Kidney (tissue), 14 donors: ENCODE measurements around the gene FNBP1. TPM values are rescaled to one million over a fixed set of nuclear protein-coding genes. Genes with fewer than 3 reads are reported as not detected.

ENCODE experiments used
- DNase-seq, 5 donors: peaks; one replicate each; pipeline ENCODE4 v3.0.0-alpha.2; 2013 to 2020
- FAIRE-seq: peaks from 2 replicates; lab custom pipeline; 2012; peaks lifted over from hg19 to GRCh38; lab: Jason Lieb, UNC
- H3K27ac ChIP-seq, 2 donors: one replicate each; pipeline ENCODE4 v1.7.0; 2013; ENCODE audit warnings: low read depth in 2 of 2, low read length in 2 of 2, inconsistent platforms in 1 of 2
- H3K27me3 ChIP-seq: one replicate; pipeline ENCODE4 v1.7.1; 2013; ENCODE audit warnings: low read length, inconsistent platforms; ENCODE audit not compliant: control insufficient read depth, insufficient read depth
- H3K36me3 ChIP-seq, 3 donors: one replicate each; pipeline versions ENCODE4 v1.7.0 to v1.7.1; 2013; ENCODE audit warnings: low read length in 3 of 3, control low read depth in 1 of 3, inconsistent platforms in 1 of 3; ENCODE audit not compliant: insufficient read depth in 3 of 3, control insufficient read depth in 2 of 3
- H3K4me1 ChIP-seq, 3 donors: one replicate each; pipeline versions ENCODE4 v1.7.0 to v1.7.1; 2013; ENCODE audit warnings: low read length in 3 of 3, inconsistent platforms in 1 of 3, low read depth in 1 of 3; ENCODE audit not compliant: control insufficient read depth in 2 of 3, insufficient read depth in 2 of 3
- H3K4me3 ChIP-seq, 3 donors: one replicate each; pipeline versions ENCODE4 v1.7.0 to v1.8.1; 2013; ENCODE audit warnings: low read length in 3 of 3, control low read depth in 1 of 3, inconsistent platforms in 1 of 3
- H3K9ac ChIP-seq, 3 donors: one replicate each; pipeline versions ENCODE4 v1.7.0 to v1.7.1; 2013; ENCODE audit warnings: low read length in 3 of 3, control low read depth in 1 of 3, inconsistent platforms in 1 of 3
- H3K9me3 ChIP-seq, 3 donors: one replicate each; pipeline versions ENCODE4 v1.7.0 to v1.7.1; 2013; ENCODE audit warnings: low read length in 3 of 3, control low read depth in 1 of 3, inconsistent platforms in 1 of 3; ENCODE audit not compliant: control insufficient read depth in 2 of 3, insufficient read depth in 1 of 3
- intact Hi-C: fragments of 100-400 bp; cut with DNase I; formaldehyde crosslinking; loops from one replicate; pipeline ENCODE4 v1.11.1; 2022
- polyA plus RNA-seq: library from polyadenylated mRNA; stranded (reverse); fragments of 350-450 nt; fragmentation: Illumina TruSeq; extraction: RNeasy Lipid Tissue Mini Kit (QIAGEN cat#74804); gene quantifications from one replicate; pipeline ENCODE4 v1.2.3, GENCODE V29; 2014; ENCODE audit warnings: low read depth, low replicate concordance; ENCODE audit not compliant: insufficient read depth
- total RNA-seq: library from RNA; stranded (reverse); fragmentation: NEBNext Ultra II Directional; extraction: Animal tissue kit (Norgen Biotek cat#: 25700); gene quantifications from one replicate; pipeline ENCODE4 v1.2.1, GENCODE V29; 2021
- TF ChIP-seq, protein P1 (sequence below): IDR thresholded peaks from 3 replicates; pipeline ENCODE4 v1.5.1; 2012; ENCODE audit warnings: mild to moderate bottlenecking, moderate library complexity, borderline replicate concordance; ENCODE audit not compliant: insufficient read depth; ENCODE audit errors: extremely low read depth
- donor health status: control.
- donor health status: control.
- donor health status: control.
- donor health status: control.
- donor health status: control.
- donor health status: DM: yes; HTN: yes; CAD: no.
- donor health status: Normal renal cell carcinoma (clear cell type).

FNBP1 gene
- total and polyA plus RNA-seq, 2 donors from 2014 or later, result 9.7 to 51.7 TPM

DNA sequence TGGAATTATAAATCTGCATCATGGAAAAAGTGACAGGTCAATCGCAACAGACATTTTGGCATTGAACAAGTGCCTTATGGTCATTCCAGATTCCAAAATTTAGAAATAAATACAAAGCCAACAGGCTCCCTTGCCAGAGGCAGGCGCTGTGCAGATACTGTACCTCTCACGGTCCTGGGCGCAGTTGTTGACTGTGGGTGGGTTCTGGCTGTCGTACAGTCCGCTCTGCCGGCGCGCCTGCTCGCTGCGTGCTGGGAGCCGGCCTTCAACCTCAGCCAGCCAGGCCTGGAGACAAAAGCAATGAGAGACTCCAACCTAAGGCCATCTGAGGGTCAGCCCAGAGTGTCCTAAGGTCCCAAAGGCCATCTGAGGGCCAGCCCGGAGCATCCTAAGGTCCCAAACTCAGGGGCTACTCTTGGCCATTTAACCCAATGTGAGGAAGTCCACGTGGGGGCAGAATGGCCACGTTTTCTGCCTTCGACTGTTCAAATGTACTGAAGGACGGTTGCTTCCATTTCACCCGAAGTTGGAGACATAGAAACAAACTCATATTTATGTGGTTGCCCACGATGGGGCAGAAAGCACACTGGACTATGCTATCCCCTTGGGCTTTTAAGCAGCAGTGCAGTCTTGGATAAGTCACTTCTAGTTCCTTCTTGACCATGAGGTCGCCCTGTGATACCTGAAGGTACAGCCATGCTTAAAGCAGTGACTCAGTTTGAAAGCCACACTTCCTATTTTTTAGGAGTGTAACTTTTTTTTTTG, 142.5 kb downstream of the FNBP1 start:
- no peaks in the 10 kb centered on the region for H3K4me1 ChIP-seq
- TF ChIP-seq, protein P1, sequence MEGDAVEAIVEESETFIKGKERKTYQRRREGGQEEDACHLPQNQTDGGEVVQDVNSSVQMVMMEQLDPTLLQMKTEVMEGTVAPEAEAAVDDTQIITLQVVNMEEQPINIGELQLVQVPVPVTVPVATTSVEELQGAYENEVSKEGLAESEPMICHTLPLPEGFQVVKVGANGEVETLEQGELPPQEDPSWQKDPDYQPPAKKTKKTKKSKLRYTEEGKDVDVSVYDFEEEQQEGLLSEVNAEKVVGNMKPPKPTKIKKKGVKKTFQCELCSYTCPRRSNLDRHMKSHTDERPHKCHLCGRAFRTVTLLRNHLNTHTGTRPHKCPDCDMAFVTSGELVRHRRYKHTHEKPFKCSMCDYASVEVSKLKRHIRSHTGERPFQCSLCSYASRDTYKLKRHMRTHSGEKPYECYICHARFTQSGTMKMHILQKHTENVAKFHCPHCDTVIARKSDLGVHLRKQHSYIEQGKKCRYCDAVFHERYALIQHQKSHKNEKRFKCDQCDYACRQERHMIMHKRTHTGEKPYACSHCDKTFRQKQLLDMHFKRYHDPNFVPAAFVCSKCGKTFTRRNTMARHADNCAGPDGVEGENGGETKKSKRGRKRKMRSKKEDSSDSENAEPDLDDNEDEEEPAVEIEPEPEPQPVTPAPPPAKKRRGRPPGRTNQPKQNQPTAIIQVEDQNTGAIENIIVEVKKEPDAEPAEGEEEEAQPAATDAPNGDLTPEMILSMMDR, result no peak
- no peak for DNase-seq
- H3K36me3 ChIP-seq, result peaks cover 5 to 16% (median 7%) of the 10 kb centered on the region in 3 donors
- H3K27ac ChIP-seq, result no peak overlapping the region
- no peak overlapping the region for H3K9ac ChIP-seq
- no peak overlapping the region for H3K4me3 ChIP-seq
- intact Hi-C loops, result no loop called here
- H3K27me3 ChIP-seq, result no peaks in the 10 kb centered on the region
- FAIRE-seq, result no peak
- no peaks in the 10 kb centered on the region for H3K9me3 ChIP-seq

DNA sequence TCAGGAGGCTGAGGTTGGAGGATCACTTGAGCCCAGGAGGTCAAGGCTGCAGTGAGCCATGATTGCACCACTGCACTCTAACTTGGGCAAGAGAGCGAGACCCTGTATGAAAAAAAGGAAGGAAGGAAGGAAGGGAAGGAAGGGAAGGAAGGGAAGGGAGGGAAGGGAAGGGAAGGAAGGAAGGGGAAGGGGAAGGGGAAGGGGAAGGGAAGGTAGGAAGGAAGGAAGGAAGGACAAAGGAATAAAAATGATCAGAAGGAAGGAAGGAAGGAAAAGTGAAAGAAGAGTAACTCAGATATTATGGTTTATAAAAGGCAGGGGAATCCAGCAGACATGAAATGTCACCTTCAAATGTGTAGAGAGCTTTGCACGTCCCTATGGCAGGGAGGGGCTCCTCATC, 143.4 kb downstream of the FNBP1 start:
- Histone ChIP-seq H3K27me3 (no peaks in the 10 kb centered on the region), H3K27ac (no peak overlapping the region), H3K9me3 (no peaks in the 10 kb centered on the region), H3K4me3 (no peak overlapping the region), H3K9ac (no peak overlapping the region), H3K4me1 (no peaks in the 10 kb centered on the region), H3K36me3 (peaks cover 7 to 16% (median 8%) of the 10 kb centered on the region in 3 donors)
- TF ChIP-seq, protein P1, result no peak
- no peak for FAIRE-seq
- intact Hi-C loops, result no loop called here
- DNase-seq, result no peak

DNA sequence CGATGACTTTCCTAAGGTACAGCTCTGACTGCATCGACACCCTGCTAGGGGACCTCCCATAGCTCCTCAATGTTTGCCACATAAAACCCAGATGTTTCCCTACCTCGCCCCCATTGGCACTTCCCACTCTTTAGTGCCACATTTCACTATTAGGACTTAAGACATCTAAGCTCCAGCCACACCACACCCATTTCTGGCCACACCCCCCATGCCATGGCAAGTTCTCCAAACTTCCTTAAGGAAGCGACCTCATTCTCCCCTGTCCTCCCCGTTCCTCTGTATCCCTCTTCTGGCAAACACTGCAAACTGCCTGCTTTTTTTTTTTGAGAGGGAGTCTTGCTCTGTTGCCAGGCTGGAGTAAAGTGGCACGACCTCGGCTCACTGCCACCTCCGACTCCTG, 144.8 kb downstream of the FNBP1 start:
- peaks cover 5 to 16% (median 8%) of the 10 kb centered on the region in 3 donors for H3K36me3 ChIP-seq
- H3K4me1 ChIP-seq, result no peaks in the 10 kb centered on the region
- no peak overlapping the region for H3K9ac ChIP-seq
- TF ChIP-seq, protein P1, result no peak
- H3K27ac ChIP-seq, result no peak overlapping the region
- intact Hi-C loops, result no loop called here
- no peak for DNase-seq
- FAIRE-seq, result no peak
- no peak overlapping the region for H3K4me3 ChIP-seq
- no peaks in the 10 kb centered on the region for H3K27me3 ChIP-seq
- H3K9me3 ChIP-seq, result no peaks in the 10 kb centered on the region
